ENCODE data around the gene DAPK1. TPM values are rescaled to one million over a fixed set of nuclear protein-coding genes. Genes with fewer than 3 reads are reported as not detected.
A peak's percentile ranks its signal among the peaks of the same experiment; 100 is the strongest.

DAPK1 gene
- total RNA-seq, 1 experiment from 2014 or later, result 19.7 TPM

DNA sequence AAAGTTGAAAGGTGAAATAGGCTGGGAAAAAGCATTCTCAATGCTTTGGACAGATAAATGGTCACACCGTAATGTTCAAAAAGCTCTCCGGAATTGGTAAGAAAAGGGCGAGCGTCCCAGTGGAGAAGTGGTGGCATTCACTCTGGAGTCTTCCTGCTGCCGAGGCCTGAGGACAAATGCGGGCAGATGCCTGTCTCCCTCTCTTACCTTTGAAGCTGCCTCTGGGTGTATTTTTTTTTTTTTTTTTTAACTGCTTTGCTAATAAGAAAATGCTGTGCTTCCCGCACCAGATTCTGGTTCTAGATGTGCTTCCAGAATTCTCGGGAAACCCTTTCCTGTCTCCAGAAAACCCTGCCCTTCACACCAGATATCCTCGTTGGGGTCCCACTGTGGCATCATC, 203.8 kb downstream of the DAPK1 start:
- intact Hi-C loops (cut with micrococcal nuclease), result no loop called here
- no peaks in the 10 kb centered on the region for H3K9me3 Mint-ChIP-seq (ENCODE audit: unreplicated experiment)
- H3K27ac Mint-ChIP-seq (ENCODE audit: low read depth, unreplicated experiment), result no peak overlapping the region
- peaks cover 43% of the 10 kb centered on the region for H3K36me3 Mint-ChIP-seq (ENCODE audit: insufficient read depth, unreplicated experiment)
- DNase-seq (ENCODE audit: unreplicated experiment), result no peak
- ChIA-PET POLR2A (interaction anchor here (0.6 kb wide), 1 partner anchor 699 kb away, joined by 4 read pairs; no protein-coding TSS in a partner anchor), CTCF (interaction anchor here (0.5 to 3.6 kb wide), 3 partner anchors 17 to 363 kb away, joined by 3 to 18 read pairs (median 3); no protein-coding TSS in a partner anchor)
- H3K4me3 Mint-ChIP-seq (ENCODE audit: unreplicated experiment), result no peak overlapping the region
- H3K27me3 Mint-ChIP-seq (ENCODE audit: insufficient read depth, unreplicated experiment), result no peaks in the 10 kb centered on the region
- peaks cover 5% of the 10 kb centered on the region for H3K4me1 Mint-ChIP-seq (ENCODE audit: insufficient read depth, unreplicated experiment)
- TF ChIP-seq, protein P1, sequence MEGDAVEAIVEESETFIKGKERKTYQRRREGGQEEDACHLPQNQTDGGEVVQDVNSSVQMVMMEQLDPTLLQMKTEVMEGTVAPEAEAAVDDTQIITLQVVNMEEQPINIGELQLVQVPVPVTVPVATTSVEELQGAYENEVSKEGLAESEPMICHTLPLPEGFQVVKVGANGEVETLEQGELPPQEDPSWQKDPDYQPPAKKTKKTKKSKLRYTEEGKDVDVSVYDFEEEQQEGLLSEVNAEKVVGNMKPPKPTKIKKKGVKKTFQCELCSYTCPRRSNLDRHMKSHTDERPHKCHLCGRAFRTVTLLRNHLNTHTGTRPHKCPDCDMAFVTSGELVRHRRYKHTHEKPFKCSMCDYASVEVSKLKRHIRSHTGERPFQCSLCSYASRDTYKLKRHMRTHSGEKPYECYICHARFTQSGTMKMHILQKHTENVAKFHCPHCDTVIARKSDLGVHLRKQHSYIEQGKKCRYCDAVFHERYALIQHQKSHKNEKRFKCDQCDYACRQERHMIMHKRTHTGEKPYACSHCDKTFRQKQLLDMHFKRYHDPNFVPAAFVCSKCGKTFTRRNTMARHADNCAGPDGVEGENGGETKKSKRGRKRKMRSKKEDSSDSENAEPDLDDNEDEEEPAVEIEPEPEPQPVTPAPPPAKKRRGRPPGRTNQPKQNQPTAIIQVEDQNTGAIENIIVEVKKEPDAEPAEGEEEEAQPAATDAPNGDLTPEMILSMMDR (IDR thresholded peaks at IDR 0.05; ENCODE audit: unreplicated experiment), result no peak
- BruUV-seq (replicated peaks), result no TSS peak

DNA sequence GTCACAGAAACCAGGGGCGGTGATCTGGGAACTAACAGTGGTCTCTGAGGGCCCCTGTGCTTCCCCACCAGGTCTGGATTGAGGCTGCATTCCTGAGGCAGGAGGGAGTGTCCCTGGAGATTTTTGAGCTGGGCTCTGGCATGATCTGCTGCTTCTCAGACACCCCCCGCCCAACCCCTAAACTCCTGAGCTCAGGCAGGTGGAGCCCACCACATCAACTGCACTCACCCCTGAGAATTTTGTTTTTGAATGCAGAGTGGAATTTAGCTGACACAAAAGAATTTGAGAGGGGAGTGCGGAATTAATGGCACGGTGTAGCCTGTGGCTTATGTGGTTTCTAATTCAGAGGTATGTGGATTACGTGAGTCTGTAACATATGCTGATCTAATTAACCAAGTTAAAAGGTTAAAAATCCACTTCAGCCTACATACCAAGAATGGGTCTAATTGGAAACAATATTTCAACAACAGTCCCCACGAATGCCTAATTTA, 204.3 kb downstream of the DAPK1 start:
- Mint-ChIP-seq H3K27me3 (ENCODE audit: insufficient read depth, unreplicated experiment) (no peaks in the 10 kb centered on the region), H3K4me1 (ENCODE audit: insufficient read depth, unreplicated experiment) (peaks cover 5% of the 10 kb centered on the region), H3K9me3 (ENCODE audit: unreplicated experiment) (no peaks in the 10 kb centered on the region), H3K27ac (ENCODE audit: low read depth, unreplicated experiment) (no peak overlapping the region), H3K4me3 (ENCODE audit: unreplicated experiment) (no peak overlapping the region), H3K36me3 (ENCODE audit: insufficient read depth, unreplicated experiment) (peaks cover 45% of the 10 kb centered on the region)
- POLR2A ChIA-PET, result no interaction called here
- DNase-seq (ENCODE audit: unreplicated experiment), result no peak
- BruUV-seq (replicated peaks), result no TSS peak
- CTCF ChIA-PET, result interaction anchor here (0.7 to 3.6 kb wide), 2 partner anchors 18 to 91 kb away, joined by 3 to 18 read pairs; no protein-coding TSS in a partner anchor
- TF ChIP-seq, protein P1 (IDR thresholded peaks at IDR 0.05; ENCODE audit: unreplicated experiment), result no peak
- intact Hi-C loops (cut with micrococcal nuclease), result no loop called here

DNA sequence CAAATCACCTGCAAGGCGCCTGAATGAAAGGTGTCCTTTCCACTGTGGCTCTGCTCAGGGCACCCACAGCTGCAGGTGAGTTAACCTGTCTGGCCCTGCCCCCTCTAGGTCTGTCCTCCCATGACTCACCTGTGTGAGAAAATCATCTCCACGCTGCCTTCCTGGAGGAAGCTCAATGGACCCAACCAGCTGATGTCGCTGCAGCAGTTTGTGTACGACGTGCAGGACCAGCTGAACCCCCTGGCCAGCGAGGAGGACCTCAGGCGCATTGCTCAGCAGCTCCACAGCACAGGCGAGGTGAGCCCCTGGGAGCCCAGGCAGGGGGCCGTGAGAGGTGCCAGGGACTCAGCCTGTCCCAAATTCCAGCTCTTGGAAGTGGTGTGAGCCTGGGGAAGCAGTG, 205.3 kb downstream of the DAPK1 start:
- intact Hi-C loops (cut with micrococcal nuclease), result no loop called here
- Mint-ChIP-seq H3K36me3 (ENCODE audit: insufficient read depth, unreplicated experiment) (peaks cover 46% of the 10 kb centered on the region), H3K27me3 (ENCODE audit: insufficient read depth, unreplicated experiment) (no peaks in the 10 kb centered on the region), H3K27ac (ENCODE audit: low read depth, unreplicated experiment) (no peak overlapping the region), H3K9me3 (ENCODE audit: unreplicated experiment) (no peaks in the 10 kb centered on the region), H3K4me3 (ENCODE audit: unreplicated experiment) (no peak overlapping the region), H3K4me1 (ENCODE audit: insufficient read depth, unreplicated experiment) (peaks cover 5% of the 10 kb centered on the region)
- ChIA-PET CTCF (interaction anchor here (0.5 to 1.1 kb wide), 3 partner anchors 19 to 121 kb away, joined by 3 to 4 read pairs (median 3); no protein-coding TSS in a partner anchor), POLR2A (interaction anchor here (1.3 to 1.4 kb wide), 2 partner anchors 12 to 23 kb away, joined by 4 to 6 read pairs; partner anchors contain the start of gene CTSL)
- BruUV-seq (replicated peaks), result no TSS peak
- TF ChIP-seq, protein P1 (IDR thresholded peaks at IDR 0.05; ENCODE audit: unreplicated experiment), result no peak
- DNase-seq (ENCODE audit: unreplicated experiment), result no peak

DNA sequence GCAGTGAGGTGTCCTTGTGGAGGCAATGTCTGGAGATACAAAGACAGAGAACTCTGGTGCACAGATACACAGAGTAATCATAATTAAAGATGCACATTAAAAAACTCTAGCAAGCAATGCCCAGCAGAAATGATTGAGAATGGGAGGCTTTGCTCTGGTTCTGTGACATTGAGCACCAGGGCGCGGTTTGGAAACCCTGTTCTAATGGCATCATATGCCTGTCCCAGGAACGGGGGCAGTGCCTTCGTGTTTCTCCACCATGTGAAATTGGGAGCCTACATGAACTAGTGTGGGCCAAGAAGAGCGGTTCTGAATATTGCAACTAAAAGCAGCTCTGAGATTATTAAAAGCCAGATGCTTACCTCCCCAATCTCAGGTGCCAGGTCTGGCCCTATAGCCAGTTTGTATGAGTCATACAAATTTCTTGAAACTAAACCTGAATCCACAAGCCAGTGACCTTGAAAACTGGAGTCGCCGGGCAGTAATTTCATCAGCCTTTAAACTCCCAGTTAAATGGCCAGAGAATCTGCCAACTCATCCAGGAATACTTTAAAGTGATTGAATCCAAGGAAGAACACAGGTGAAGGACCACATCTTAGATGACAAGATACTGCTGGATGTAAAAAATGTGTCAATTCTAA, 206.1 kb downstream of the DAPK1 start:
- peak; percentile 53 for DNase-seq (ENCODE audit: unreplicated experiment)
- H3K4me1 Mint-ChIP-seq (ENCODE audit: insufficient read depth, unreplicated experiment), result peaks cover 5% of the 10 kb centered on the region
- intact Hi-C loops (cut with micrococcal nuclease), result no loop called here
- TF ChIP-seq, protein P1 (IDR thresholded peaks at IDR 0.05; ENCODE audit: unreplicated experiment), result no peak
- H3K4me3 Mint-ChIP-seq (ENCODE audit: unreplicated experiment), result no peak overlapping the region
- no peaks in the 10 kb centered on the region for H3K9me3 Mint-ChIP-seq (ENCODE audit: unreplicated experiment)
- H3K27me3 Mint-ChIP-seq (ENCODE audit: insufficient read depth, unreplicated experiment), result no peaks in the 10 kb centered on the region
- CTCF ChIA-PET, result interaction anchor here (0.7 kb wide), 1 partner anchor 90 kb away, joined by 3 read pairs; no protein-coding TSS in a partner anchor
- no TSS peak for BruUV-seq (replicated peaks)
- POLR2A ChIA-PET, result interaction anchor here (0.8 to 1.4 kb wide), 3 partner anchors 11 to 23 kb away, joined by 3 to 6 read pairs (median 4); partner anchors contain the start of gene CTSL
- peaks cover 44% of the 10 kb centered on the region for H3K36me3 Mint-ChIP-seq (ENCODE audit: insufficient read depth, unreplicated experiment)
- H3K27ac Mint-ChIP-seq (ENCODE audit: low read depth, unreplicated experiment), result no peak overlapping the region

All from MCF 10A (cell line).